ENCODE measurements around the gene MALRD1. TPM values are rescaled to one million over a fixed set of nuclear protein-coding genes. Genes with fewer than 3 reads are reported as not detected.

MALRD1 gene
- total RNA-seq, 1 experiment from 2014 or later: 0.50 TPM

GRCh38 chr10:19546224-19546623 is 497.6 kb downstream of the MALRD1 start:
- Mint-ChIP-seq H3K36me3 (peaks cover 3% of the 10 kb centered on the region; the same call in 1 of the 2 replicates), H3K27ac (no peak overlapping the region), H3K4me1 (peaks cover 5% of the 10 kb centered on the region), H3K4me3 (no peak overlapping the region), H3K9me3 (peaks cover 12% of the 10 kb centered on the region), H3K27me3 (ENCODE audit: low read depth) (no peaks in the 10 kb centered on the region)
- ChIA-PET POLR2A (no interaction called here), CTCF (no interaction called here)
- no peak for TF ChIP-seq RORB (CRISPR knock-in tag; IDR thresholded peaks at IDR 0.05)
- TF ChIP-seq GRHL2 (CRISPR knock-in tag; IDR thresholded peaks at IDR 0.05; ENCODE audit: insufficient replicate concordance, severe bottlenecking): no peak
- TF ChIP-seq PRRX2 (CRISPR knock-in tag; IDR thresholded peaks at IDR 0.05): no peak
- TF ChIP-seq E2F4 (CRISPR knock-in tag; IDR thresholded peaks at IDR 0.05; ENCODE audit: borderline replicate concordance, low read depth): no peak
- no peak for TF ChIP-seq NFE2L1 (CRISPR knock-in tag; IDR thresholded peaks at IDR 0.05)
- TF ChIP-seq, protein P1, sequence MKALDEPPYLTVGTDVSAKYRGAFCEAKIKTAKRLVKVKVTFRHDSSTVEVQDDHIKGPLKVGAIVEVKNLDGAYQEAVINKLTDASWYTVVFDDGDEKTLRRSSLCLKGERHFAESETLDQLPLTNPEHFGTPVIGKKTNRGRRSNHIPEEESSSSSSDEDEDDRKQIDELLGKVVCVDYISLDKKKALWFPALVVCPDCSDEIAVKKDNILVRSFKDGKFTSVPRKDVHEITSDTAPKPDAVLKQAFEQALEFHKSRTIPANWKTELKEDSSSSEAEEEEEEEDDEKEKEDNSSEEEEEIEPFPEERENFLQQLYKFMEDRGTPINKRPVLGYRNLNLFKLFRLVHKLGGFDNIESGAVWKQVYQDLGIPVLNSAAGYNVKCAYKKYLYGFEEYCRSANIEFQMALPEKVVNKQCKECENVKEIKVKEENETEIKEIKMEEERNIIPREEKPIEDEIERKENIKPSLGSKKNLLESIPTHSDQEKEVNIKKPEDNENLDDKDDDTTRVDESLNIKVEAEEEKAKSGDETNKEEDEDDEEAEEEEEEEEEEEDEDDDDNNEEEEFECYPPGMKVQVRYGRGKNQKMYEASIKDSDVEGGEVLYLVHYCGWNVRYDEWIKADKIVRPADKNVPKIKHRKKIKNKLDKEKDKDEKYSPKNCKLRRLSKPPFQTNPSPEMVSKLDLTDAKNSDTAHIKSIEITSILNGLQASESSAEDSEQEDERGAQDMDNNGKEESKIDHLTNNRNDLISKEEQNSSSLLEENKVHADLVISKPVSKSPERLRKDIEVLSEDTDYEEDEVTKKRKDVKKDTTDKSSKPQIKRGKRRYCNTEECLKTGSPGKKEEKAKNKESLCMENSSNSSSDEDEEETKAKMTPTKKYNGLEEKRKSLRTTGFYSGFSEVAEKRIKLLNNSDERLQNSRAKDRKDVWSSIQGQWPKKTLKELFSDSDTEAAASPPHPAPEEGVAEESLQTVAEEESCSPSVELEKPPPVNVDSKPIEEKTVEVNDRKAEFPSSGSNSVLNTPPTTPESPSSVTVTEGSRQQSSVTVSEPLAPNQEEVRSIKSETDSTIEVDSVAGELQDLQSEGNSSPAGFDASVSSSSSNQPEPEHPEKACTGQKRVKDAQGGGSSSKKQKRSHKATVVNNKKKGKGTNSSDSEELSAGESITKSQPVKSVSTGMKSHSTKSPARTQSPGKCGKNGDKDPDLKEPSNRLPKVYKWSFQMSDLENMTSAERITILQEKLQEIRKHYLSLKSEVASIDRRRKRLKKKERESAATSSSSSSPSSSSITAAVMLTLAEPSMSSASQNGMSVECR (CRISPR knock-in tag; IDR thresholded peaks at IDR 0.05; ENCODE audit: borderline replicate concordance): no peak
- no peak for TF ChIP-seq SMAD3 (CRISPR knock-in tag; IDR thresholded peaks at IDR 0.05; ENCODE audit: borderline replicate concordance)
- DNase-seq (ENCODE audit: low spot score): no peak
- ATAC-seq: no peak

DNA sequence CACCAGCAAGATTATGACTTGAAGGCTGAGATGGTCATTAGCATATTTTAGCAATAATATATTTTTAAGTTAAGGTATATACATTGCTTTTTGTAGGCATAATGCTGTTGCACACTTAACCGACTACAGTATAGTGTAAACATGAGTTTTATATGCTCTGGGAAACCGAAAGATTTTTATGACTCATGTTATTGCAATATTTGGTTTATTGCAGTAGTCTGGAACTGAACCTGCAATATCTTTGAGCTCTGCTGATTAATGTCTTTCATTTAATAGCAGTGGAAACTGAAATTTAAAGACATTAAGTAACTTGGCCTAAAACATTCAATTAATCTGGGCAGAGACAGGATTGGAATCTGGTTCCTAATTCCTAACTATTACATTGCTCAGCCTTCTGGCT is 500.9 kb downstream of the MALRD1 start:
- DNase-seq (ENCODE audit: low spot score): no peak
- POLR2A ChIA-PET: no interaction called here
- no peaks in the 10 kb centered on the region for H3K27me3 Mint-ChIP-seq (ENCODE audit: low read depth)
- peaks cover 3% of the 10 kb centered on the region; the same call in 1 of the 2 replicates for H3K36me3 Mint-ChIP-seq
- CTCF ChIA-PET: no interaction called here
- no peaks in the 10 kb centered on the region for H3K4me1 Mint-ChIP-seq
- H3K9me3 Mint-ChIP-seq: peaks cover 14% of the 10 kb centered on the region
- no peak overlapping the region for H3K4me3 Mint-ChIP-seq
- TF ChIP-seq NR1H2 (CRISPR knock-in tag; IDR thresholded peaks at IDR 0.05) (no peak), NFATC4 (CRISPR knock-in tag; IDR thresholded peaks at IDR 0.05) (no peak), ZNF512 (CRISPR knock-in tag; IDR thresholded peaks at IDR 0.05; ENCODE audit: borderline replicate concordance) (no peak), ZNF671 (CRISPR knock-in tag; IDR thresholded peaks at IDR 0.05) (no peak), HMGXB4 (CRISPR knock-in tag; IDR thresholded peaks at IDR 0.05) (no peak), ESRRA (CRISPR knock-in tag; IDR thresholded peaks at IDR 0.05; ENCODE audit: borderline replicate concordance) (no peak), GABPB1 (CRISPR knock-in tag; IDR thresholded peaks at IDR 0.05) (no peak)
- no peak overlapping the region for H3K27ac Mint-ChIP-seq
- no peak for ATAC-seq

DNA sequence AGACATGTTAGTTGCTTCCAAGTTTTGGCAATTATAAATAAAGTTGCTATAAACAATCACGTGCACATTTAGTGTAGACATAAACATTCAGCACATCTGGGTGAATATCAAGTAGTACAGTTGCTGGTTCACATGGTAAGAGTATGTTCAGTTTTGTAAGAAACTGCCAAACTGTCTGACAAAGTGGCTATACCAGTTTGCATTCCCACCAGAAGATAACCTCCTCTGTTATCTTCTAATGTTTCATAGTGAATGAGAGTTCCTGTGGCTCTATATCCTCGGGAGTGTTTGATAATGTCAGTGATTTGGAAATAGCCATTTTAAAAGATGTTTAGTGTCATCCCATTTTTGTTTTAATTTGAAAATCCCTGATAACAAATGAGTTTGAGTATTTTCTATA is 508.1 kb downstream of the MALRD1 start:
- Mint-ChIP-seq H3K9me3 (peaks cover 25% of the 10 kb centered on the region), H3K4me1 (no peaks in the 10 kb centered on the region), H3K36me3 (no peaks in the 10 kb centered on the region), H3K27ac (no peak overlapping the region), H3K4me3 (no peak overlapping the region), H3K27me3 (ENCODE audit: low read depth) (no peaks in the 10 kb centered on the region)
- ATAC-seq: no peak
- CTCF ChIA-PET: no interaction called here
- DNase-seq (ENCODE audit: low spot score): no peak
- TF ChIP-seq NFYB (CRISPR knock-in tag; conservative IDR thresholded peaks at IDR 0.05; ENCODE audit: low read depth): no peak
- POLR2A ChIA-PET: no interaction called here
